Ovary (tissue), 3 donors: ENCODE measurements around the gene MMEL1.

Experiments
- POLR2A ChIP-seq: fragments of 450-650 bp; IDR thresholded peaks from one replicate; pipeline ENCODE4 v1.6.1; 2017; ENCODE audit warnings: antibody characterized with exemption, mild to moderate bottlenecking, moderate library complexity
- TF ChIP-seq, protein P1 (sequence below), 3 donors: fragments of 450-650 bp in 2 of 3; fragments of 200-600 bp in 1 of 3; IDR thresholded peaks; one replicate each; pipeline versions ENCODE4 v1.5.1 to v1.8.0; 2016 to 2022; ENCODE audit warnings: antibody characterized with exemption in 3 of 3, mild to moderate bottlenecking in 1 of 3
- donor health status: DM: no; HTN: no; CAD: no.

DNA sequence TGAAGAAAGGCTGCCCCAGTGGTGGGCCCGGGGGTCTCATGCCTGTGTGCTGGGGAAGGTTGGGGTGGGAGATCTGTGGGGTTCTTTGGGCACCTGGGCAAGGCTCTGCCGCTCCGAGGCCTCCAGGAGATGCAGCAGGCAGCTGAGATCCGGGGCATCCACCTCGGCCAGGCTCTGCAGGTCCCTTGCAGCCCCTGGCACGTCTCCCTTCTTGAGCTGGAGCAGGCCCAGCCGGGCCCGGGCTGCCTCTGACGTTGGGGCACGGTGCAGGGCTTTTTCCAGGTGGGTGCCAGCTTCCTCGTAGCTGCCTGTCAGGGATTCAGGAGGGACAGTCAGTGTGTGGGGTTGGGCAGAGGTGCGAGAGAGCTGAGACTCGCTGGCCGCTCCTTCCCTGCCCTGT is 11.4 kb upstream of the MMEL1 start:
- TF ChIP-seq, protein P1, sequence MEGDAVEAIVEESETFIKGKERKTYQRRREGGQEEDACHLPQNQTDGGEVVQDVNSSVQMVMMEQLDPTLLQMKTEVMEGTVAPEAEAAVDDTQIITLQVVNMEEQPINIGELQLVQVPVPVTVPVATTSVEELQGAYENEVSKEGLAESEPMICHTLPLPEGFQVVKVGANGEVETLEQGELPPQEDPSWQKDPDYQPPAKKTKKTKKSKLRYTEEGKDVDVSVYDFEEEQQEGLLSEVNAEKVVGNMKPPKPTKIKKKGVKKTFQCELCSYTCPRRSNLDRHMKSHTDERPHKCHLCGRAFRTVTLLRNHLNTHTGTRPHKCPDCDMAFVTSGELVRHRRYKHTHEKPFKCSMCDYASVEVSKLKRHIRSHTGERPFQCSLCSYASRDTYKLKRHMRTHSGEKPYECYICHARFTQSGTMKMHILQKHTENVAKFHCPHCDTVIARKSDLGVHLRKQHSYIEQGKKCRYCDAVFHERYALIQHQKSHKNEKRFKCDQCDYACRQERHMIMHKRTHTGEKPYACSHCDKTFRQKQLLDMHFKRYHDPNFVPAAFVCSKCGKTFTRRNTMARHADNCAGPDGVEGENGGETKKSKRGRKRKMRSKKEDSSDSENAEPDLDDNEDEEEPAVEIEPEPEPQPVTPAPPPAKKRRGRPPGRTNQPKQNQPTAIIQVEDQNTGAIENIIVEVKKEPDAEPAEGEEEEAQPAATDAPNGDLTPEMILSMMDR (IDR thresholded peaks at IDR 0.05), result no peak
- TF ChIP-seq POLR2A, result no peak
